IPS-20b (cell line): ENCODE results near the gene TMEM140.
"Not testable (repeated sequence)": the region's sequence is repeated elsewhere in the genome, so short reads cannot be mapped to it uniquely, and the experiment has no call there.

Experiments used
- H3K27ac ChIP-seq: one replicate; pipeline ENCODE4 v1.5.1; 2013; ENCODE audit warnings: low read length
- H3K27me3 ChIP-seq: 2 replicates; pipeline ENCODE4 v1.6.1; 2013; ENCODE audit warnings: mild to moderate bottlenecking, low read length, inconsistent platforms; ENCODE audit not compliant: insufficient read depth
- H3K36me3 ChIP-seq: 2 replicates; pipeline ENCODE4 v1.6.1; 2013; ENCODE audit warnings: low read depth, mild to moderate bottlenecking, inconsistent platforms, low read length, moderate library complexity; ENCODE audit not compliant: insufficient read depth
- H3K4me1 ChIP-seq: 2 replicates; pipeline ENCODE4 v1.6.1; 2013; ENCODE audit warnings: mild to moderate bottlenecking, control low read depth, inconsistent platforms, low read length, moderate library complexity; ENCODE audit not compliant: insufficient read depth
- H3K4me3 ChIP-seq: 2 replicates; pipeline ENCODE4 v1.5.1; 2013; ENCODE audit warnings: mild to moderate bottlenecking, low read length, inconsistent platforms
- H3K9ac ChIP-seq: 2 replicates; pipeline ENCODE4 v1.6.1; 2013; ENCODE audit warnings: low read depth, mild to moderate bottlenecking, inconsistent platforms, low read length, moderate library complexity
- H3K9me3 ChIP-seq: 2 replicates; pipeline ENCODE4 v1.6.1; 2013; ENCODE audit warnings: mild to moderate bottlenecking, low read depth, low read length, inconsistent platforms; ENCODE audit not compliant: insufficient read depth

Gene TMEM140

GRCh38 chr7:135168489-135169140 lies 20.7 kb downstream of the TMEM140 start:
- Histone ChIP-seq H3K9ac (no peak overlapping the region), H3K36me3 (peaks cover 46% of the 10 kb centered on the region), H3K27me3 (no peaks in the 10 kb centered on the region), H3K27ac (no peak overlapping the region), H3K4me3 (no peak overlapping the region), H3K9me3 (no peaks in the 10 kb centered on the region), H3K4me1 (peaks cover 9% of the 10 kb centered on the region)

- Histone ChIP-seq H3K4me3 (peak overlapping the region; percentile 88), H3K4me1 (peaks cover 9% of the 10 kb centered on the region), H3K36me3 (peaks cover 44% of the 10 kb centered on the region), H3K9me3 (no peaks in the 10 kb centered on the region), H3K27ac (no peak overlapping the region), H3K9ac (peak overlapping the region; percentile 84), H3K27me3 (no peaks in the 10 kb centered on the region)
Observed at GRCh38 chr7:135169141-135169963, 21.5 kb downstream of the TMEM140 start.

- H3K27ac ChIP-seq = peak overlapping the region; percentile 87
- peak overlapping the region; percentile 88 for H3K4me3 ChIP-seq
- peaks cover 9% of the 10 kb centered on the region for H3K4me1 ChIP-seq
- peak overlapping the region; percentile 84 for H3K9ac ChIP-seq
- no peaks in the 10 kb centered on the region for H3K27me3 ChIP-seq
- peaks cover 39% of the 10 kb centered on the region for H3K36me3 ChIP-seq
- no peaks in the 10 kb centered on the region for H3K9me3 ChIP-seq
Observed at GRCh38 chr7:135169964-135170273, 22.0 kb downstream of the TMEM140 start.

GRCh38 chr7:135170274-135170997 lies 22.6 kb downstream of the TMEM140 start, which contains the start of gene CYREN:
Gene CYREN, minus strand, starts transcription at chr7:135170707. Its CDS starts 1,785 bp downstream, at chr7:135168922.
- peak within 1 kb of the TSS; percentile 87 for H3K27ac ChIP-seq
- H3K9ac ChIP-seq = peak within 1 kb of the TSS; percentile 84
- peak within 1 kb of the TSS; percentile 88 for H3K4me3 ChIP-seq
- H3K4me1 ChIP-seq = peaks cover 9% of the 10 kb centered on the region
- H3K36me3 ChIP-seq = peaks cover 34% of the 10 kb centered on the region
- H3K27me3 ChIP-seq = no peaks in the 10 kb centered on the region
- no peaks in the 10 kb centered on the region for H3K9me3 ChIP-seq

- H3K9me3 ChIP-seq, H3K4me1 ChIP-seq, H3K27me3 ChIP-seq, H3K27ac ChIP-seq: not testable (repeated sequence)
- H3K4me3 ChIP-seq = peak overlapping the region; percentile 88; the same call in 1 of the 2 replicates
- H3K36me3 ChIP-seq = peaks cover 28% of the 10 kb centered on the region
- peak overlapping the region; percentile 84; the same call in 1 of the 2 replicates for H3K9ac ChIP-seq
Observed at GRCh38 chr7:135170998-135171481, 23.2 kb downstream of the TMEM140 start.

DNA sequence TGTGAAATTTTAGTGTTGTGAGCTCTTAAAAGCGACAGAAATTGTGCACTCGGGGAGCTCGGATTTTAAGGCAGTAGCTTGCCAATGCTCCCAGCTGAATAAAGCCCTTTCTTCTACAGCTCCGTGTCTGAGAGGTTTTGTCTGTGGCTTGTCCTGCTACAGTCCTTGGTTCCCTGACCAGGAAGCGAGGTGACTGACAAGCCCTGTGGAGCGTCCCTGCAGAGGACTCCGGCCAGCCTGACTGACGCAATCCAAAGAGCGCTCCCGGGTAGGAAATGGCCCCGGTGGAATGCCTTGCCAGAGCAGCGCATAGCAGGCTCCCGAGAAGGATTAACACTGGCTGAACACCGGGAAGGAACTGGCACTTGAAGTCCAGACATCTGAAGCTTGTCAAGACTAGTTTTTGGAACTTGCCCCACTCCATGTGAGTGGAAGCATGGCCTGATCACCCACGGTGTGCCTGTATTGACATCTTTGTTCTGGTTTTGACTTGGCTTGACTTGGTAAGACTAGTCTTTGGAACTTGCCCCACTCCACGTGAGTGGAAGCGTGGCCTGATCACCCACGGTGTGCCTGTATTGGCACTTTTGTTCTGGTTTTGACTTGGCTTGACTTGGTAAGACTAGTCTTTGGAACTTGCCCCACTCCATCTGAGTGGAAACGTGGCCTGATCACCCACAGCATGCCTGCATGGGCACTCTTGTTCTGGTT lies 23.9 kb downstream of the TMEM140 start:
- H3K27ac ChIP-seq, H3K4me1 ChIP-seq, H3K9ac ChIP-seq, H3K9me3 ChIP-seq, H3K27me3 ChIP-seq, H3K4me3 ChIP-seq: not testable (repeated sequence)
- peaks cover 21% of the 10 kb centered on the region for H3K36me3 ChIP-seq

DNA sequence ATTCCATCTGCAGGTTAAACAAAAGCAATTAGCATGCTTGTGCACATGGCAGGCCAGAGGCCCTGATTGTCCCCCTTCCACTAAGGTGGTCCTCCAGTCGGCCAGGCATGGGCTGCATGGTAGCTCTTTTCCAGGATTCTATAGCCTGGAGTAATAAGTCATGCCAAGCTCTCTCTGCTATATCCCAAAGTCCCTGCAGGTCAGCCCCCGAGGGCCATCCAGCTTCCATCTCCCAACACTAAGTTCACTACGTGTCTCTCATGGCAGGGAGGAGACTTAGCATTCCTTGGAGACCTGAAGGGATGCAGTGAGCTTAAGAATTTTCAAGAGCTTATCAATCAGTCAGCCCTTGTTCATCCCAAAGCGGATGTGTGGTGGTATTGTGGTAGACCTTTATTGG lies 26.0 kb downstream of the TMEM140 start:
- H3K4me1 ChIP-seq = peaks cover 21% of the 10 kb centered on the region
- not testable (repeated sequence) for H3K27ac ChIP-seq, H3K27me3 ChIP-seq, H3K4me3 ChIP-seq, H3K9me3 ChIP-seq, H3K9ac ChIP-seq, H3K36me3 ChIP-seq

DNA sequence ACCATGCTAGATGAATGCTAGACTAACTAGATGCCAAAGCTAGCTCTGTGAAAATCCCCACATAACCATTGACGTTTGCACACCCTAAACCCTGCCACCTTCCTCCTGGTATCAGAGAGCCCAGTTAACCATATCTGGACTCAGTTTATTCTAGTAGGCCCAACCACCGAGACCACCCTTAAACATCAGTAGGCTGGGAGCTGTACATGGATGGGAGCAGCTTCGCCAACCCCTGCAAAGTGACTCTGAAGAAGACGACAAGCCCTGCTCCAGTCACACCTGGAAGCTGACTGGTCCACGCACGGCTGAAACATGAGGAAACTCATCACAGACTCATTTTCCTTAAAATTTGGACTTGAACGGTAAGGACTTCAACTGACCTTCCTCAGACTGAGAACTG lies 27.1 kb downstream of the TMEM140 start:
- H3K4me1 ChIP-seq = peaks cover 14% of the 10 kb centered on the region
- H3K36me3 ChIP-seq = no peaks in the 10 kb centered on the region
- H3K9me3 ChIP-seq = peaks cover 6% of the 10 kb centered on the region
- H3K27ac ChIP-seq = no peak overlapping the region
- H3K4me3 ChIP-seq = no peak overlapping the region
- no peak overlapping the region for H3K9ac ChIP-seq
- H3K27me3 ChIP-seq = no peaks in the 10 kb centered on the region

GRCh38 chr7:135175931-135176330 lies 28.1 kb downstream of the TMEM140 start:
- H3K4me3 ChIP-seq = no peak overlapping the region
- no peak overlapping the region for H3K9ac ChIP-seq

GRCh38 chr7:135177028-135177696 lies 29.3 kb downstream of the TMEM140 start:
- no peaks in the 10 kb centered on the region for H3K27me3 ChIP-seq
- peaks cover 28% of the 10 kb centered on the region for H3K9me3 ChIP-seq
- peaks cover 12% of the 10 kb centered on the region for H3K4me1 ChIP-seq
- 0 out of 2 replicates have a peak, but pooled peaks cover 5% of the 10 kb centered on the region for H3K36me3 ChIP-seq
- H3K9ac ChIP-seq = no peak overlapping the region
- H3K27ac ChIP-seq = peak overlapping the region; percentile 13
- no peak overlapping the region for H3K4me3 ChIP-seq

More at GRCh38 chr7:135175931-135176330, 28.1 kb downstream of the TMEM140 start:
- Histone ChIP-seq H3K4me1 (peaks cover 14% of the 10 kb centered on the region), H3K27me3 (no peaks in the 10 kb centered on the region), H3K27ac (no peak overlapping the region), H3K9me3 (peaks cover 15% of the 10 kb centered on the region), H3K36me3 (0 out of 2 replicates have a peak, but pooled peaks cover 2% of the 10 kb centered on the region)
